ACHN (cell line): ENCODE data around the gene UBR7.

Experiments
- DNase-seq: peaks from one replicate; pipeline ENCODE4 v3.0.0-alpha.2; 2015
- in situ Hi-C: cut with HindIII; loops from 2 replicates; pipeline ENCODE4 v1.10.0; 2017; ENCODE audit warnings: low sequenced_read_pairs, low pct_ligation_motif_present, low pct_unique_long_range_greater_than_20kb

UBR7 gene

DNA sequence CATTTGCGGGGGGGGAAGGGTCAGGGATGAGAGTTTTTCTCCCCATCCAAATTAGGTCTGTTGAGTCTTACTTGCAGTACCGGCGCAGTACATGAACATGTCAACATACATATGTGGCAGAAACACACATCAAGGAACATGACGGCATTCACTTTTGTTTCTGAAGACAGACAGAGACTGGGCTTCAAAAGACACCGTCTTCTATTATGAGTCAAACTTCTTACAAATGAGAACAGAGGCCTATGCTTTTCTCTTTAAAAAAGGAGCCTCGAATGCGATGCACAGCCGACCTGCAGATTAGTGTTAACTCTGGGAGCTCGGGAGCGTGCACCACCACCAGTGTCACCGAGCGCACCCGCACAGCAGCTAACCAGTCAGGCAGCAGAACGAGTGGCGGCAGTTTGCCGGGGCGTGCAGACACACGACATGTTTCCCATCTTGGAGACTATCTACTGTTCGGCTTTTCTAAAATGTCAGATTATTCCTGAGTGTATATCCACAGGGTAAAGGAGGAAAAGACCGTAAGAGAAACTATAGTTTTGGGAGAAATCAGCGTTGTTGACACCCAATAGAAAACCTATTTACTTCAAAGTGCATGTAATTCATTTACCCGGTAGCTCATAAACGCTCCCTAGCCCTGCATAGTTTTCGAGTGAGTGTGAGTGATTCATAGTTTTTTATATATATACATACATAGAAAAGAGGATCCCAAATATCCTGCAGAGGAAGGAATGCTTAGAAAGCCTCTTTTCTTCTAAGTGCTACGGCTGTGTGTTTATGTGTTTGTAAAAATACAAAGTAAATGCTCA, 33.0 kb downstream of the UBR7 start:
- in situ Hi-C loops: no loop called here
- peak; percentile 86 for DNase-seq

DNA sequence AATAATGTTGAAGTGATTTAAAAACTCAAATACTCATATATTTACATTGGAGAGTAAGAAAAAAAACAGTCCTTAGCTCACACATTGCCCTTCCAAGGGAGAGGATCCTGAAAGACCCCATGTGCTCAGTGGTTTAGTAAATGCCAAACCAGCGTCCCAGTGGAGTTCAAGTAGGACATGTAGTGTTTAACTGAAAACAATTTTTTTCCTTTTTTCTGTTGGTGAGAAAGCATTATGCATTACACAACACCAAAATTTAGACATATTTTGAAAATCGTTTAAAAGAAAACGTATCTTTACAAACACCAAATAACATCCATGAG, 33.6 kb downstream of the UBR7 start:
- DNase-seq: no peak
- in situ Hi-C loops: no loop called here

- in situ Hi-C loops: no loop called here
- DNase-seq: no peak
Observed at GRCh38 chr14:93245764-93246420, 38.8 kb downstream of the UBR7 start.

DNA sequence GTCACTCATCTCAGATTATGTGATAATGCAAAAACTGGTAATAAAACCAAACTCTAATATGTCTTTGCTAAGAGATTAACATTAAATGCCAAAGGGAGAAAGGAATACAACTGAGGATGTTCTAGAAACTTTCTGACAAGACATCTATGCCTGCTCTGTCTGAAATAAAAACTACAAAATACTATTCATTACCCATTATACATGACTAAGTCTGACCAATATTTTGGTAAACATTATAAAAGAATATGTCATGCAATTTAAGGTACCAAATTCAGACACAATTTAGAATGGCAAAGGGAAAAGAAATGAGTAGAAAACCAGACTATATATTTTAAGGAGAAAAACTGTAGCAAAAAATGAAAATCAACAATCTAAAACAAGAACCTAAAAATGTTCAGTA, 39.5 kb downstream of the UBR7 start:
- no peak for DNase-seq
- in situ Hi-C loops: no loop called here

DNA sequence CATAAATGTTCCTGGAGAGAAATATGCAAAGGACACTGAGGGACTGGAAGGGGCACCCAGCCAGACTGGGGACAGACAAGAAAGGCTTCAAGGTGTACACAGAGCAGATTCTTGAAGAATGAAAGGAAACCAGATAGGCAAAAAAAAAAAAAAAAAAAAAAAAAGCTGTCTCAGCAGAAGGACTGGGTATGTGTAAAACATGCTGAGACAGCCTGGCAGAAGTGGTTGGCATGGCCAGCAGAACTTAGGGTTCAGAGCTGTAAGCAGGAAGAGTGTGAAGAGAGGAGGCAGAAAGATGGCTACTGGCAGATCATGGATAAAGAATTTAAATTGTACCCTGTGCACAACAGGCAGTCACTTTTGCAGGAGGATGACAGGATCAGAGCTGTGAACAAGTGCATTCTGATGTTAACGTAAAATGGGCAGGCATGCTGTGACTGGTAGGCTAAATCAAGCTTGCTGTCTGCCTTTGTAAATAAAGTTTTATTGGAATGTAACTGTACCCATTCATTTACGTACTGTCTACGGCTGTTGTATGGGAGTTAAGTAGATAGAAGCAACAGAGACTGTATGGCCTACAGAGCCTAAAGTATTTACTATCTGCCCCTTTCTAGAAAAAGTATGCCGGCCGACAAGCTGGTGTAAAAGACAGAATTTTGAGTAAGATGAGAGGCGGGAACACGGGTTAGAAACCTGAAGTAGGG, 42.2 kb downstream of the UBR7 start:
- DNase-seq: no peak
- in situ Hi-C loops: no loop called here

GRCh38 chr14:93262446-93262845, 55.4 kb downstream of the UBR7 start:
- in situ Hi-C loops: no loop called here
- DNase-seq: no peak

DNA sequence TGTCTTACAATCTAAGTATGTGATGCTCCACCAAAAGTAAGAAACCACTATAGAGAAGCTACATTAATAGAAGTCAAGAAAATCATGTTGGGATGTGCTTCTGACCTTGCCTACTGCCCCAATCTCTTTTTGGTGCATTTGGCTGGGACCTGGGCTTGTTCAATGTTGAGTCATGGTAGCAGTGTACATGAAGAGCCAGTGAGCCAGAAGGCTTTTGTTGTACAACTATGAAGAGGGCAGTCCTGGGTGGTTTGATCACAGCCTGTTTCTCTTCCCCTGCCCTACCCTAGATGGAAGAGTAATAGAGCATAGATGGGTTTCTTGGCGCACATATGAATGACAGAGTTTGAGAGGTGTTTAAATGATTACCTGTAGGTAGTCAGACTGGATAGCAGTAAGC, 56.4 kb downstream of the UBR7 start:
- in situ Hi-C loops: no loop called here
- no peak for DNase-seq

- in situ Hi-C loops: no loop called here
- DNase-seq: no peak
Observed at GRCh38 chr14:93266127-93266526, 59.1 kb downstream of the UBR7 start.

DNA sequence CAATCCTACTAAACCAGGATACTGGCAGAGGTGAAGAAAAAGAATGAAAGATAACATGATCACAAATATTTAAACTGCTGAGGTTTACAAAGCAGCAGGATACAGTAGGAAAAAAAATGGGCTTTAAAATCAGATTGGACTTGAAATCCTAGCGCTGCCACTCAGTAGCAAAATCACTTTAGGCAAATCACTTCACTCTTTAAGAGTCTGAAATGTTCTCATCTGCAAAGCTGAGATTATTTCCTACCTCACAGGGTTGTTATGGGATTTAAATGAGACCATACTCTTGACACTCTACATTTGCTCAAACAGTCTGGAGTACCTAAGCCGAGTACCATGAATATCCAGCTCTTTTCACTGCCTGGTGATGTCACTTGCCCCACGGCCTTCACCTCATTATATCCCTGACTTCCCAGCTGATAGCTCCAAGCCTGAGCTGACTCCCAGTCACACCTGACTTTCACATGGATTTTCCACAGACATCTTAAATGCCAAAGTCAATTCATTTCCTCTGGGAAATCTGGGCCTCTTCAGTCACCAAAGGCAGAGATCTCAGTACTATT, 60.2 kb downstream of the UBR7 start:
- no peak for DNase-seq
- in situ Hi-C loops: no loop called here

DNA sequence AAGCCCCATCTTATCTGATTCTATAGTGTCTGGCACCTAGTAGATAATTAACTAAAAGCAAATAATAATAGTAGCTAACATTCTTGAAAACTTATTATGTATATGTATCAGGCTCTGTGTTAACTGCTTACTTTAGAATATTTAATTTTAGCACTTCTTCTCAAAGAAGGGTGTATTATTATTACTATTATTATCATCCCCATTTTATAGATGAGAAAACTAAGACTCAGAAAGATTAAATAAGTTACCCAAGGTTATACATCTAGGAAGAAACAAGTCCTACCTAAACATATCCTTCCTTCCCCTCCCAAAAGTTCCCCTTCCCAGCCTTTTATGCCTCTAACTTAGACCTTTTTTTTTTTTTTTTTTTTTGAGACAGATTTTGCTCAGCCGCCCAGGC, 61.4 kb downstream of the UBR7 start:
- no peak for DNase-seq
- in situ Hi-C loops: no loop called here

DNA sequence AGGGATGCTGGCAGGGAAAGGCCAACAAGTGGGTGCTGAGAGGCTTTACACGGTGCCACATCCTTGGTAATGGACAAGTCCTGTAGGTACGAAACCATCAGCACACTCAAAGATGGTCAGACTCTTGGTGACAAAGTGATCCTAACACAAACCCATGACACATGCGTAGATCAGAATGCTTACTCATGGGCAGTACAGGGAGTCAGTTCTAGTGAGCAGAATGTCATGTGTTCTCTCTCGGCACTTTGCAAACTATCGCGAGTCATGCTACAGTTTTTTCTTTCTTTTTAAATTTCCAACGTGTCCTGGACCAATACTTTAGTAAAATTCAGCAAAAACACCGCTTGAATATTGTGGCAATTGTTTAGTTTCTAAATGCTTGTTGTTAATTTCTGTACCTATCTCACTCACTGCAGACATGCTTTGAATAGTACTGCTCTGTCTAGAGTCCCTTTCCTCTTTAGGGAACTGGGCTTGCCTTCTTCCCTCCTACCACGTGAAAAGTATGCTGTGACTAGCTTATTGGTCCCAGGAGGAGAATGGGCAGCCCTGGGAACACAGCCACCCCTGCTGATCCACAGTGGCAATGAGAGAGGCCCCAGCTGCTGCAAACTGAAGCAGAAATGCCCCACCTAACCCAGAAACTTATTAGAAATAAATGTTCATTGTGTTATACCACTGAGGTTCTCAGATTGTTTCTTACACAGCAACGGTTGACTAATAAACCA, 62.4 kb downstream of the UBR7 start:
- DNase-seq: peak; percentile 71
- in situ Hi-C loops: no loop called here

- DNase-seq: no peak
- in situ Hi-C loops: no loop called here
Observed at GRCh38 chr14:93271111-93271510, 64.1 kb downstream of the UBR7 start.

DNA sequence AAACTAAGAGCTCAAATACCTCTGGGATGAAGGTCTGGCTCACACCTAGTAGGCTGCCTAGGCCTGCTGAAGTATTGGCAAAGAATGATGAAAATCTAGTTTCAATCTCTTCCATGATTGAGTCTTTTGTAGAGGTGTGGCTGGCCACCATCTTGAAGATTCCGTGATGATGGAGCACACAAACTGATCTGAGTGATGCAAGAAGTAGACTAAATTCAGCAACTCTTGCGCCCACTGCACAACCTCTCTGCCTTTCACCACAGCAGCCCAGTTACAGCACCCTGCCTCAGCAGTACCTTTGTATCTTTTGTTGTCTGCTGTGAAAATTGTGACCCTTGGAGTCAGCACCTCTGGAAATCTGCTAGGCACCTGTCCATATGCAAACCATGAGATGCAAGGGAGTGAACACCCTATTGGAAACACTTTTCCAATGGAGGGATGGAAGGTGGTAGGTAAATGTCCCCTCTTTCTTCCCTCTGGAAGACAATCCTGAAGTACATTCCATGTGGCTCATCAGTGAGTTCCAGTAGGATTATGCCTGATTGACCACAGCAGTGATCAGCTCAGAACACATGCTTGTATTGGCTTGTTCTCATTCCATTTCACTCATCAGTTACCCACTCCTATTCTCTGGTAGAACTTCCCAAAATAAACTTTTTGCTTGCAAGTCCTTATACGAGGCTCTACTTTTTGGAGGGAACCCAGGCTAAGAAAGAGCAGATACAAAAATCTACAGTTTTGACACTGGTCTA, 67.2 kb downstream of the UBR7 start:
- in situ Hi-C loops: no loop called here
- DNase-seq: no peak

- in situ Hi-C loops: no loop called here
- peak; percentile 11 for DNase-seq
Observed at GRCh38 chr14:93276031-93276716, 69.1 kb downstream of the UBR7 start.
